Fibroblast of pulmonary artery (primary cell): Measurements from ENCODE around the gene TECPR2.
A peak's percentile ranks its signal among the peaks of the same experiment; 100 is the strongest.

Experiments used
- DNase-seq: peaks from one replicate; pipeline ENCODE4 v3.0.0-alpha.2; 2010; ENCODE audit warnings: low read depth
- H3K4me3 ChIP-seq: replicated peaks from 2 replicates; pipeline ENCODE4 v1.5.1; 2011; ENCODE audit warnings: low read depth, mild to moderate bottlenecking, control low read depth, low read length, moderate library complexity
- TF ChIP-seq, protein P1 (sequence below): IDR thresholded peaks from 2 replicates; pipeline ENCODE4 v1.5.1; 2011; ENCODE audit warnings: mild to moderate bottlenecking, control low read depth, low read length, inconsistent platforms; ENCODE audit errors: missing control alignments

Gene TECPR2

DNA sequence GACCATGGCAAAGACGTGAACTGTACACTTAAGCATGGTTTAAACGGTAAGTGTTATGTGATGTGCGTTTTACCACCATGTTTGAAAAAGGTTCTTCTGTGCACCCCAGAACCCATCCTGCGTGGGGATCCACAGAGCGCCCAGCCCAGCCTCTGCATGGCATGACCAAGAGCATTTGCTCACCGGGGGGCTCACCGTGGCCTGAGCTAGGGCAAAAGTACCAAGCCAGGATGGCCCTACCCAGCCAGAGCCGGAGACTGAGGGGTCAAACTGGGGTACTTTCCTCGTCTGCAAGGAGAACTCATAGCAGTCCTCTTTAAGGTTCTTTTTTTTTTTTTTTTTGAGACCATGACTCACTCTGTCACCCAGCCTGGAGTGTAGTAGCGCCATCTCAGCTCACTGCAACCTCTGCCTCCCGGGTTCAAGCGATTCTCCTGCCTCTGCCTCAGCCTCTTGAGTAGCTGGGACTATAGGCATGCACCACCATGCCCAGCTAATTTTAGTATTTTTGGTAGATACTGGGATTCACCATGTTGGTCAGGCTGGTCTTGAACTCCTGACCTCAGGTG, 163.3 kb downstream of the TECPR2 start:
- TF ChIP-seq, protein P1, sequence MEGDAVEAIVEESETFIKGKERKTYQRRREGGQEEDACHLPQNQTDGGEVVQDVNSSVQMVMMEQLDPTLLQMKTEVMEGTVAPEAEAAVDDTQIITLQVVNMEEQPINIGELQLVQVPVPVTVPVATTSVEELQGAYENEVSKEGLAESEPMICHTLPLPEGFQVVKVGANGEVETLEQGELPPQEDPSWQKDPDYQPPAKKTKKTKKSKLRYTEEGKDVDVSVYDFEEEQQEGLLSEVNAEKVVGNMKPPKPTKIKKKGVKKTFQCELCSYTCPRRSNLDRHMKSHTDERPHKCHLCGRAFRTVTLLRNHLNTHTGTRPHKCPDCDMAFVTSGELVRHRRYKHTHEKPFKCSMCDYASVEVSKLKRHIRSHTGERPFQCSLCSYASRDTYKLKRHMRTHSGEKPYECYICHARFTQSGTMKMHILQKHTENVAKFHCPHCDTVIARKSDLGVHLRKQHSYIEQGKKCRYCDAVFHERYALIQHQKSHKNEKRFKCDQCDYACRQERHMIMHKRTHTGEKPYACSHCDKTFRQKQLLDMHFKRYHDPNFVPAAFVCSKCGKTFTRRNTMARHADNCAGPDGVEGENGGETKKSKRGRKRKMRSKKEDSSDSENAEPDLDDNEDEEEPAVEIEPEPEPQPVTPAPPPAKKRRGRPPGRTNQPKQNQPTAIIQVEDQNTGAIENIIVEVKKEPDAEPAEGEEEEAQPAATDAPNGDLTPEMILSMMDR, result no peak
- DNase-seq, result no peak
- peak overlapping the region; percentile 71 for H3K4me3 ChIP-seq

DNA sequence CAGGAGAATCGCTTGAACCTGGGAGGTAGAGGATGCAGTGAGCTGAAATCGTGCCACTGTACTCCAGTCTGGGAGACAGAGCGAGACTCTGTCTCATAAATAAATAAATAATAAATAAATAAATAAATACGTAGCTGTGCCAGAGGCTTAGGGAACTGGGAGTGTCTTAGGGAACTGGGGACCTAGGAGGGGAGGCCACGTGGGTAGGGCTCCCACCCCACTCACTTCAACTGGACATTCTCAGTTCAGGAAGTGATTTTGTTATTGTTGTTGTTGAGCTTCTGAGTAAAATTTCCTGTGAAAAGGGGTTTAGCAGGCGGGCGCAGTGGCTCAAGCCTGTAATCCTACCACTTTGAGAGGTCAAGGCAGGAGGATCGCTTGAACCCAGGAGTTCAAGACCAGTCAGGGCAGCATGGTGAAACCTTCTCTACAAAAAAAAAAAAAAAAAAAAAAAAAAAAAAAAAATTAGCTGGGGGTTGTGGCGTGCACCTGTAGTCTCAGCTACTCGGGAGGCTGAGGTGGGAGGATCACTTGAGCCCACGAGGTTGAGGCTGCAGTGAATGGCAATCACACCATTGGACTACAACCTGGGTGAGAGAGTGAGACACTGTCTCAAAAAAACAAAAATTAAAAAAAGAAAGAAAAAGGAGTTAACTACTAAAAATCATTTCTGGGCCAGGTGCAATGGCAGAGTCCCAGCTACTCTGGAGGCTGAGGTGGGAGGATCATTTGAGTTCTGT, 165.9 kb downstream of the TECPR2 start:
- TF ChIP-seq, protein P1, result no peak
- no peak for DNase-seq
- H3K4me3 ChIP-seq, result no peak overlapping the region

DNA sequence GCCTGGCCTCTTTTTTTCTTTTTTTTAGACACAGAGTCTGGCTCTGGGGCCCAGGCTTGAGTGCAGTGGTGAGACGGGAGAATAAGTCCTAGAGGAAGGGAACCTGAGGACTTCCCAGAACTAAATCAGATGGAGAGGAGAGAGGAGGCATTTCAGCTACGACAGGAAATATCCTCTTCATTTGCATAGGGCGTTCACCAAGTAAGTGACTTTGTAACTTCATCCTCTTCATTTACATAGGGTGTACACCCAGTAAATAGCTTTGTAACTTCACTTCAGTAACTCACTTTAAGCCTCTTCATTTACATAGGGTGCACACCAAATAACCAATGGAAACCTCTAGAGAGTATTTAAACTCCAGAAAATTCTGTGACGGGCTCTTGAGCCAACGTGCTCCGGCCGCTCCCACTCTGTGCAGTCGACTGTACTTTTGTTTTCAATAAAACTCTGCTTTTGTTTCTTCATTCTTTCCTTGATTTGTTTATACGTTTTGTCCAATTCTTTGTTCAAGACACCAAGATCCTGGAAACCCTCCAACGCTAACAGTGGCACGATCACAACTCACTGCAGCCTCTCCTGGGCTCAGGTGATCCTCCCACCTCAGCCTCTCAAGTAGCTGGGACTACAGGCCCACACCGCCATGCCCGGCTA, 168.2 kb downstream of the TECPR2 start:
- H3K4me3 ChIP-seq, result no peak overlapping the region
- no peak for DNase-seq
- TF ChIP-seq, protein P1, result no peak

DNA sequence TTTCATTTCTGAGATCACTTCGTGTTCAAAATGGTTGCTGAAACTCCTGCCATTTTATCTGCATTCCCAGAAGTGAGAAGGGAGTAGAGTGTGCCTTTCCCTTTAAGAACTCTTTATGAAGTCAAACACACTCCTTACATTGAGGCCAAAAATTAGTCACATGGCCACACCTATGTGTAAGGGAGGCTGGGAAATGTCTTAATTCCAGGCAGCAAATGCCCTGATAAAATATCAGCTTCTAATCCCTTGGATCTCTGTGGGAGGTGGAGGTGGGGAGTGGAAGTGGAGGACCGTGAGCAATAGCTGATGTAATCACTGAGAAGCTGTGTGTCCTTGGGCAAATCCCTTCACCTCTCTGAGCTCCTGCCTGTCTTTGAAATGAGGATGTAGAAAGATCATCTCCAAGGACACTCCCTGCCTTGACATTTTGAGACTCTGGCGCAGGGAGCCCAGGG, 169.5 kb downstream of the TECPR2 start:
- DNase-seq, result peak; percentile 49
- TF ChIP-seq, protein P1, result no peak
- H3K4me3 ChIP-seq, result no peak overlapping the region

DNA sequence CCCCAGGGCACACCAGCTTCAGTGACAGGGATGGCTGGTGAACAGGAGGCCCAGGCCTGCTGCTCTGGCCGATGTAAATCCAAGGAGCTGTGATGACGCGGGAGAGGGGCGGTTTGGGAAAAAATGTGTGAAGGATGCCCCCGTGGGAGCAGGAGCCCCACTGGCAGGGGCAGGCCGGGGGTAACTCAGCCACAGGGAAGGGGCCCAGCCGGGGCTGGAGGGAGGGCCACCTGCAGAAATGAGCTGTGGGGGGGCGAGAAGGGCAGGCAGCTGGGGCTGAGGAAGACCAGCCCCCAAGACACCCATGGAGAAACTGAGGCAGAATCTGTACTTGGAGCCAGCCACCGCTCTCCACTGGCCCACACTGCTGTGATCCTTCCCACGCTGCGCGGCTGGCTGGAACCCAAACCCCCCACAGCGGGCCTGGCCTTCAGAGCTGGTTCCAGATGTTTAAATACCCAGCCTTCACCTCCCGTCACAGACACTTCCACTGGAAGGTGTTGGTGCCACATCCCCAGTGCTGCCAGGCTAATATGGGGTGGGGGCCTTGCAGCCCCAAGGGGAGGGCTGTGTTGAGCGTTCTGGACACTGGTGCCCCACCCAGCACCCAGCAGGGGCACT, 175.3 kb downstream of the TECPR2 start:
- no peak for DNase-seq
- no peak overlapping the region for H3K4me3 ChIP-seq
- TF ChIP-seq, protein P1, result no peak

DNA sequence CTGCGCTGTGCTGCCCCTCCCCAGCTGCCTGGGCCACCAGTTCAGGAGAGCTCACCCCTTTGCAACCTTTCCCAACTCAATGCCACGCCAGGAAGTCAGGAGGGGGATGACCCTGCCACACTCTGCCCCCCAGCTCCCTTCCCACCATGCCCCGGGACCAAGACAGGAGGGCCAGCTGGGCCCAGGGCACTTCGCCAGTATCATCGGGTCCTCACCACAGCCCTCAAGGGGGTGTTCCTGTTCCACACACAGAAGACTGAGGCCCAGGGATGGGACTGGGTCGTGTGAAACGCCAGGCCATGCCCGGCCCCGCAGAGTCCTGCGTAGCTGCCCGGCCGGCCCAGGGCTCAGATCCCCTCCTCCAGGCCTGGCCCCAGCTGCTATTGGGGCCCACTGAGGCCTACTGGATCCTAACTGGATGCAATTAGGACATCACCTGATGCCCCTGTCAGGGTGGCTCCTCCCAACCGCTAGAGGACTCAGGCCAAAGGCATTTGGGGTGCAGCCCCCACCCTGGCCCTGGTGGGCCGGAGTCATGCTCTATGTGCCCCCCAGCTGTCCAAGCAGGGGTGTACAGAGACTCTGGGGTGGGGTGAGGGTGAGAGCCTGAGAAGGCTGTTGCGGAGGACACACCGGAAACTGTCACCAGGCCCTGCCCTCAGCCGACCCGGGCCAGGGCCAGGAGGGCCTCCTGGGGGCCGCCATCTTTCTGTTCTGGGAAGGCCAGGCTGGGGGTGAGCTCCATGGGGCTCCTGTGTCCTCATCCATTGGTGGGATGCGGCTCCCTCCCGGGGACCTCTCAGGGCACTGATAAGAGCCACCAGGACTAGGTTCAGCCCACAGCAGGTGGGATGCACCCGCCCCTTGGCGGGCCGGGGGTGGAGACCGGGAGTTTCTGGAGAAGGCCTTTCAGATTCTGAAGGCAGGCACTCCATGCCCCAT, 176.1 kb downstream of the TECPR2 start:
- TF ChIP-seq, protein P1, result no peak
- no peak overlapping the region for H3K4me3 ChIP-seq
- DNase-seq, result no peak
